HUES48 (cell line): ENCODE data around the gene SERP2.

Experiments
- H3K27ac ChIP-seq: one replicate; pipeline ENCODE4 v1.7.0; 2013; ENCODE audit warnings: low read depth, low read length, inconsistent platforms
- H3K27me3 ChIP-seq: 2 replicates; pipeline ENCODE4 v1.6.1; 2013; ENCODE audit warnings: mild to moderate bottlenecking, low read length; ENCODE audit not compliant: control insufficient read depth, insufficient read depth
- H3K36me3 ChIP-seq: 2 replicates; pipeline ENCODE4 v1.6.1; 2013; ENCODE audit warnings: low read length; ENCODE audit not compliant: control insufficient read depth, insufficient read depth
- H3K4me1 ChIP-seq: 2 replicates; pipeline ENCODE4 v1.6.1; 2013; ENCODE audit warnings: mild to moderate bottlenecking, low read length; ENCODE audit not compliant: control insufficient read depth, insufficient read depth
- H3K4me3 ChIP-seq: 2 replicates; pipeline ENCODE4 v1.5.1; 2013; ENCODE audit warnings: mild to moderate bottlenecking, low read depth, low read length
- H3K9ac ChIP-seq: 2 replicates; pipeline ENCODE4 v1.6.1; 2013; ENCODE audit warnings: mild to moderate bottlenecking, low read depth, low read length, moderate library complexity
- H3K9me3 ChIP-seq: 2 replicates; pipeline ENCODE4 v1.6.1; 2013; ENCODE audit warnings: low read length; ENCODE audit not compliant: control insufficient read depth, insufficient read depth

Gene SERP2

DNA sequence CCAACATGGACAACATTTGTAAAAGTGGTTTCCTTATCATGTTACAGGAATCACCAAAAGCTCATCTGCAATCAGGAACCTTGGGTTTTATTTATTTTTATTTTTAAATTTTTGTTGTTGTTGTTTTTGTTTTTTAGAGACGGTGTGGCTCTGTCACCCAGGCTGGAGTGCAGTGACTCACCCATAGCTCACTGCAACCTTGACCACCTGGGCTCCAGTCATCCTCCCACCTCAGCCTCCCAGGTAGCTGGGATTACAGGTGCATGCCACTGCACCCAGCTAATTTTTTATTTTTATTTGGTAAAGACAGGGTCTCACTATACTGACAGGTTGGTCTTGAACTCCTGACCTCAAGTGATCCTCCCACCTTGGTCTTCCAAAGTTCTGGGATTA, 13.6 kb upstream of the SERP2 start:
- Histone ChIP-seq H3K9me3 (no peaks in the 10 kb centered on the region), H3K27ac (no peak overlapping the region), H3K27me3 (no peaks in the 10 kb centered on the region), H3K4me1 (no peaks in the 10 kb centered on the region; the same call in 1 of the 2 replicates), H3K9ac (no peak overlapping the region), H3K36me3 (no peaks in the 10 kb centered on the region), H3K4me3 (no peak overlapping the region)

DNA sequence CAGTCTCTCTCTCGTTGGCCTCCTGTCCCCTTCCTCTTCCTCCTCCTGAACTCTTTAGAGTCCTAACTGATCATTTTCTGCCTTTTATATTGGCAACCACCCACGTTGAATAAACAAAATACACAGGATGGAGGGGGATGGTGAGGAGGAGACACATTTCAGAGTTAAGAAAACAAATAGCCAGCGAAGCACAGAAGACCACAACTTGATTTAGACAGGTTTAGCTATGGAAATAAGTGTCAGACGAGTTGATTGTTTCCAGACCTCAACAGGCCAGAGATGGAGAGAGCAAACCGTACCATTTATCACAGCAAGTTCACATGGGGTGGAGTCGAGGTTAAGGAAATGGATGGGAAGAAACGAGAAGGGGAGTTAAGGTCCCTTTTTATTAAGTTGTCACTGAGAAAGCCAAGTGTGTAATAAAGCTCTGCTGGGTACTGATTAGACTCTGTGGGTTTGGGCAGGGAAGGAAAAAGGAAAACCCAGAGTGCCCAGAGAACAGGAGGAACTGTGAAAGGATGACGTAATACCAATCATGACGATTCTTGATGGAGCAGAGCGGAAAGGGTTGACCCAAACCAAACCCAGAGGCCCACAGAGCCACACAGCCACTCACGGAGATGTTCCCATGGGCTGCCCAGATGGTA, 11.1 kb upstream of the SERP2 start:
- Histone ChIP-seq H3K4me3 (no peak overlapping the region), H3K27me3 (no peaks in the 10 kb centered on the region), H3K9ac (no peak overlapping the region), H3K27ac (no peak overlapping the region), H3K36me3 (no peaks in the 10 kb centered on the region), H3K4me1 (no peaks in the 10 kb centered on the region; the same call in 1 of the 2 replicates), H3K9me3 (no peaks in the 10 kb centered on the region)

DNA sequence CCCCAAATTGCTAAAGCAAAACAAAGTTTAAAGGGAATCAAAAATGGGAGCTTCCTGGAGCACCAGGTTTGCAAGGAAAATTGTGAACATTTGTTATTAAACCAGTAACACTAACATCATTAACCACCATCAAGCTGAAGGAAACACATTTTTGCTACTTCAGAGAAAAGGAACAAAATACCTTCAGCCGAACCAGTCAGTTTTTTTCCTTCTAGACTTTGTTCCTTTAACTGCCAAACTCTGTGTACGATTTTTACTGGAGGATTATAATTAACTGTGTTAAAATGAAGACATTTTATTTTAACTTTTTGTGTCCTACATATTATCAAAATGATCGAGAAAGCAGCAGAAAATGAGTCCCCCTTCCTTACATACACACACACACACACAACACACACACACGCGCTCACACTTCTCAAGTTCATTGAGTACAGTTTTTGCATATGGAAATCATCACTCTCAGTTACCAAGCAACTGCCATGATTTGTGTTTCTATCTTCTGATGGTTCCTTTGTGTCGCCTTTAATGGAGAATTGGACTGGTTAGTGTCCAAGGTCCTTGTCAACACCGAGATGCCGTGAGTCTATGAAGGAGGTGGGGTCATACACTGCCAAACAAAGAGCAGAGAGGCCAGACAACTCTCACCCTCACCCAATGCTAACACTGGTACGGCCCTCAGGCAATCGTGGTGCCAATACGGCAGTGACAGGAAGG, 9.8 kb upstream of the SERP2 start:
- Histone ChIP-seq H3K4me3 (no peak overlapping the region), H3K36me3 (no peaks in the 10 kb centered on the region), H3K9ac (no peak overlapping the region), H3K9me3 (no peaks in the 10 kb centered on the region), H3K4me1 (no peaks in the 10 kb centered on the region; the same call in 1 of the 2 replicates), H3K27me3 (no peaks in the 10 kb centered on the region), H3K27ac (peak overlapping the region; percentile 8)

DNA sequence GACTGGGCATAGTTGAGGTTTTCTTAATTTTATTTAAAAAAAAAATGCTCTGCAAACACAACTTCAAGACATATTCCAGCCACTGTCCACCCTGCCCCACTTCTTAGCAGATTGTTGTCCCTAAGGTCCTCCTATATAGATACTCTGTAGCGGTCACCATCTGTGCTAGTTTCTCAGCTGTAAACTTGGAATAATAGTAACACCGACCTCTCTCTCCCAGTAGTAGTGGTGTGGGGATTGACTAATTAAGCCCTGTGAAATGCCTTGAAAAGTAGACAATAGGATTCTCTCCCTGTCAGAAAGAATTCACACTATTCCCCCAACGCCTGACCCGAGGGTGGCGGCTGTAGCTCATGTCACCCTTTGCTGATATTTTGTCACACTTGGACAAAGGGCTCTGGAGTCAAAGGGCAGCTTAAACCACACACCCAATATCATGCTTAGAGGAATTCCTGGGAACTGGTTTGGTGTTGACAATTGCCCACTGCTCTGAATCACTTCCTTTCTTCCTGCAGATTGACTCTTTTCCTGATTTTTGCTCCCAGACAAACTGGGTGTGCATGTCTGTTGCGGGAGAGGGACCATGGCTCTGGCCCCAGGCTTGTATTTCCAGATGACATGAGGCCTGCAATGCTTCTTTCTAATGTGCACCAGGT, 9.2 kb upstream of the SERP2 start:
- H3K9ac ChIP-seq = no peak overlapping the region
- H3K27ac ChIP-seq = peak overlapping the region; percentile 58
- H3K4me3 ChIP-seq = no peak overlapping the region
- H3K27me3 ChIP-seq = no peaks in the 10 kb centered on the region
- H3K36me3 ChIP-seq = no peaks in the 10 kb centered on the region
- H3K4me1 ChIP-seq = no peaks in the 10 kb centered on the region; the same call in 1 of the 2 replicates
- no peaks in the 10 kb centered on the region for H3K9me3 ChIP-seq

DNA sequence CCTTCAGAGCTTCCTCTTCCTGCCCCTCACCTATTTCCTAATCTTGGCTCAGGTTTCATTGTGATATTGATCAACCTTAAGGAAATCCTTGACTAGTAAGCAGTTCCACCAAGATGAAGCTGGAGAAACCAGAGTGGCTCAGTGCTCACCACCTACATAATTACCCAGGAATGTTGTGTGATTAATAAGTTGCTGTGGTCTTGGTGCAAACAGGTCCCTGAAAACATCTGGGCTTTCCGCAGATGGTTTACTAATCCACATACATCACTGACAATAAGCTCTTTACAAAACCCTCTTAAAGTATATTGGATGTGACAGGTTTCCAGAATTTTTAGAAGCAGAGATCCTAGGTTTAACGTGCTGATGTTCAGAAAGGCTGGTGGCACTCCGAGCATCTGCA, 8.6 kb upstream of the SERP2 start:
- Histone ChIP-seq H3K4me3 (no peak overlapping the region), H3K27ac (peak overlapping the region; percentile 58), H3K4me1 (no peaks in the 10 kb centered on the region; the same call in 1 of the 2 replicates), H3K27me3 (no peaks in the 10 kb centered on the region), H3K36me3 (no peaks in the 10 kb centered on the region), H3K9me3 (no peaks in the 10 kb centered on the region), H3K9ac (no peak overlapping the region)

DNA sequence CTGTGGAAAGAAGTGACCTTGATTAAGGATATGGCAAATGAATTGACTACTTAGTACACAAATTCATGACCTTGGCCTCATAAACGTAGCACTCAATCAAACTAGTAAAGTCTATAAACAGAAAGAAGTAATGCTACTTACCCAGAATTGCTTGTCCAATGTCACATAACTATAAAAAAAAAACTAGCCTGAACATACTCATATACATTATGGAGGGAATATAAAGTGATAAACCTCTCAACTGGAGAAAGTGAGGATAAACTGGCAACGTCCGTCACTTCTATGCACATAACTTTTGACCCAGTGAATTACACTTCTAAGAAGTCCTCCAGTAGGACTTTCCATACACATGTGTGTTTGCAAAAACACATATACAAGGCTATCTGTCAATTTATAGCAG, 7.7 kb upstream of the SERP2 start:
- no peak overlapping the region for H3K9ac ChIP-seq
- H3K36me3 ChIP-seq = no peaks in the 10 kb centered on the region
- H3K4me3 ChIP-seq = no peak overlapping the region
- H3K27me3 ChIP-seq = no peaks in the 10 kb centered on the region
- H3K27ac ChIP-seq = no peak overlapping the region
- no peaks in the 10 kb centered on the region for H3K9me3 ChIP-seq
- H3K4me1 ChIP-seq = no peaks in the 10 kb centered on the region; the same call in 1 of the 2 replicates

DNA sequence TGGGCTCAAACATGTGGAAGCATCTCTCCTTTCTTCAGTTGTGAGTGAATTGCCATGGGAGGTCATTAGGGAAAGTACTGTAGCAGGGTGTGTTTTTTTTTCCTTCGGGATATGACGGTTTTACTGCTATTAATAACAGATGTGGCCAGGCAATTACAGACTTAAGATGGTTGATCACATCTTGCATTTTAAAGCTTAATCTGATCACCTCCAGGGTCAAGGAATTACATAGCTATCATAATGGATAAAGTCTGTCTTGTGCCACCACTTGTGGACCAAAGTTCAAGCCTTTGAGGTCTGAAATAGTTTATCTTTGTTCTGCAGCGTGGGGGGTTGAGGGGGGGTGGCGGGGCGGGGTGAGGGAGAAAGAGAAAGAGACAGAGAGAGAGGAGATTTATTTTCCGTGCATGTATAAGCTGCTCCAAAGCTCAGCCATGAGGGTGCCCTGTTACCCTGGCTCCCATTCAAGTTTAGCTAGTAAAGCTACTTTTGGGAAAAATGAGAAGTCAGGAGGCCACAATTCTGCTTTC, 5.5 kb upstream of the SERP2 start:
- H3K4me1 ChIP-seq = no peaks in the 10 kb centered on the region; the same call in 1 of the 2 replicates
- no peak overlapping the region for H3K27ac ChIP-seq
- peaks cover 14% of the 10 kb centered on the region for H3K27me3 ChIP-seq
- H3K36me3 ChIP-seq = no peaks in the 10 kb centered on the region
- no peak overlapping the region for H3K4me3 ChIP-seq
- H3K9ac ChIP-seq = no peak overlapping the region
- no peaks in the 10 kb centered on the region for H3K9me3 ChIP-seq

DNA sequence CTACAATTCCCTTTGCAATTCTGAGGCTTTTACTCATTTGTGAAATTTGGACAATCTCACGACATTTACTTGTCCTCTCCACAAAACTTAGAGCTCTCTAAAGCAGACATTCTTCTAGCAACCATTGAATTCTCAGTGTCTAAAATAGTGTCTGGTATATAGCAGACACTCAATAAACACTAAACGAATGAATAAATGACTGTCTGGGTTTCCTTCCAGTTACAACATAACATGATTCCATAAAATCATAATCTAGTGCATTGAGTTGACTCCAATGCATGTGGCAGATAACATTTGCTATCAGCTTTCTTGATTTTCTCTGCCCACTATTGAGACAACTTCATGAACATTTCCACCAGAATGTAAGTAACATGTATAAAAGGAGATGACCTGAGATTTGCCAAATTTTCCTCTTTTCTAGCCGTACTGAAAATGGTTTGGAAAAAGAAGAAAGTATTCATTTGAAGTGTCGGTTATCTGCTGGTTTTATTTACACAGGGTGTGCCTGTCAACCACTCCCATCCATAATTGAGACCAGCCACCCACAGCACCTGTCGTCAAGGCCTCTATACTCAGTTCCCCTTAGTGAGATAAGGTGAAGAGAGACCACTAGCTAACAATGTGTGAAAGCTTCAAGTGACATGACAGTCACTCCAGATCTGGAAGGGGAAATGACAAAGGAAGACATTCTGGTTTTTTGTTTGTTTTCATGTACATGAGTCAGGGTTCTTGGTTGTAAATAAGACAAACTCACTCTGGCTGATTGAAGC, 4.8 kb upstream of the SERP2 start:
- H3K9ac ChIP-seq = no peak overlapping the region
- H3K27ac ChIP-seq = no peak overlapping the region
- H3K4me3 ChIP-seq = no peak overlapping the region
- H3K27me3 ChIP-seq = peaks cover 19% of the 10 kb centered on the region
- H3K4me1 ChIP-seq = no peaks in the 10 kb centered on the region; the same call in 1 of the 2 replicates
- H3K9me3 ChIP-seq = no peaks in the 10 kb centered on the region
- H3K36me3 ChIP-seq = no peaks in the 10 kb centered on the region

DNA sequence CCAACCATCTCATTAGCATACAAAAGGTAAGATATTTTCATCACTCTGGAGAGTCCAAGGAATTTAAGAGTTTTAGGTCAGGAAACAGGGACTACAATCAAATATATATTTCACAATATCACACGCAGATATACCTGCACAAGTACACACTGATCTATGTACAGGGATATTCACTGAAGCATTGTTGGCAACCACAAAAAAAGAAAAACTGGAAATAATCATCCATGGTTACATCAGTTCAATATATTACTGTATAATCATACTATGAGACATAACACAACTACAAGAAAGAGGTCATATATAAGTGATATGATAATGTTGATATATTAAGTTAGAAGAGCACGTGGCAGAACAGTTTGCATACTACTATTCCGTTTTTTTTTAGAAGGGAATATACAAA, 2.2 kb upstream of the SERP2 start:
- no peaks in the 10 kb centered on the region for H3K36me3 ChIP-seq
- H3K4me3 ChIP-seq = no peak overlapping the region
- H3K9ac ChIP-seq = no peak overlapping the region
- peaks cover 19% of the 10 kb centered on the region for H3K27me3 ChIP-seq
- H3K27ac ChIP-seq = no peak overlapping the region
- no peaks in the 10 kb centered on the region for H3K9me3 ChIP-seq
- H3K4me1 ChIP-seq = no peaks in the 10 kb centered on the region

DNA sequence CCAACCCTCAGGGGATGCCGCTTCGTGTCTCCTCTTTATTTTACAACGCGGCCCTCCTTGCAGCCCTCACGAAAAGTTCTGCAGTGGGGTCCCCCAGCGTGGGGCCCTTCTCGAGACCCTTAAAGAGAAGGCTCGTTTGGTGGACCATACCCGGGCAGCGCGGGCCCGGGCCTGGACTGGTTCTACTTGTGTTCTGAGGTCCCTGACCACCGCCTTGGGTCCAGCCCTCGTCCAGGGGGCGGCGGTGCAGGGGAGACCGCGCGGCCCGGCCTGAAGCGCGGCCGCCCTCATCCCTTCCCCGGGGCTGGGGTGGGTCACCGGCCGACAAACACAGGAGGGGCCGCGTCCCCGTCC, 400 bp upstream of the SERP2 start:
- Histone ChIP-seq H3K9me3 (no peaks in the 10 kb centered on the region), H3K9ac (no peak overlapping the region), H3K27ac (no peak overlapping the region), H3K27me3 (peaks cover 19% of the 10 kb centered on the region), H3K4me3 (peak overlapping the region; percentile 82), H3K36me3 (no peaks in the 10 kb centered on the region), H3K4me1 (peaks cover 2% of the 10 kb centered on the region; the same call in 1 of the 2 replicates)
